IgD-negative memory B cell (primary cell): Measurements from ENCODE around the gene ESRRA. TPM values are rescaled to one million over a fixed set of nuclear protein-coding genes. Genes with fewer than 3 reads are reported as not detected.

ENCODE experiments used
- H3K27ac Mint-ChIP-seq, 3 donors: one replicate each; pipeline ENCODE4 v1.8.0; 2020 to 2022; ENCODE audit warnings: mild to moderate bottlenecking in 3 of 3, mixed read lengths in 3 of 3, moderate library complexity in 1 of 3
- H3K27me3 Mint-ChIP-seq: one replicate; pipeline ENCODE4 v1.8.0; 2021; ENCODE audit warnings: mixed read lengths
- H3K36me3 Mint-ChIP-seq: one replicate; pipeline ENCODE4 v1.8.0; 2020; ENCODE audit warnings: mild to moderate bottlenecking, mixed read lengths
- H3K4me1 Mint-ChIP-seq, 3 donors: one replicate each; pipeline ENCODE4 v1.8.0; 2020 to 2022; ENCODE audit warnings: mixed read lengths in 3 of 3, mild to moderate bottlenecking in 1 of 3
- H3K4me3 Mint-ChIP-seq, 4 donors: one replicate each; pipeline ENCODE4 v1.8.0; 2020 to 2022; ENCODE audit warnings: mild to moderate bottlenecking in 4 of 4, mixed read lengths in 4 of 4, moderate library complexity in 3 of 4
- H3K9me3 Mint-ChIP-seq, 3 donors: one replicate each; pipeline ENCODE4 v1.8.0; 2020 to 2021; ENCODE audit warnings: mixed read lengths in 3 of 3, mild to moderate bottlenecking in 1 of 3
- polyA plus RNA-seq: library from polyadenylated mRNA; unstranded; fragments of 300-500 nt; fragmentation: Illumina TruSeq; gene quantifications from one replicate; pipeline ENCODE4 v1.2.3, GENCODE V29; 2021

The ESRRA gene
- polyA plus RNA-seq, 1 donor from 2014 or later = 11.2 TPM

- H3K27me3 Mint-ChIP-seq = peaks cover 2% of the 10 kb centered on the region
- H3K4me3 Mint-ChIP-seq = peak overlapping the region in 2 of 4 donors; percentile 60 to 63
- no peaks in the 10 kb centered on the region for H3K36me3 Mint-ChIP-seq
- no peaks in the 10 kb centered on the region for H3K9me3 Mint-ChIP-seq
- peak overlapping the region in 2 of 3 donors; percentile 34 to 78 for H3K27ac Mint-ChIP-seq
- peaks cover 29 to 37% (median 32%) of the 10 kb centered on the region in 3 donors for H3K4me1 Mint-ChIP-seq
Measured at GRCh38 chr11:64337538-64338249, 32.4 kb downstream of the ESRRA start.

- peaks cover 29 to 34% (median 32%) of the 10 kb centered on the region in 3 donors for H3K4me1 Mint-ChIP-seq
- peak overlapping the region; percentile 94 to 99 (median 96) for H3K27ac Mint-ChIP-seq
- H3K36me3 Mint-ChIP-seq = no peaks in the 10 kb centered on the region
Measured at GRCh38 chr11:64338716-64339115, 33.4 kb downstream of the ESRRA start.

GRCh38 chr11:64339286-64339685, 34.0 kb downstream of the ESRRA start:
- H3K9me3 Mint-ChIP-seq = no peaks in the 10 kb centered on the region
- H3K4me3 Mint-ChIP-seq = peak overlapping the region; percentile 81 to 97 (median 94)
- peak overlapping the region; percentile 94 to 99 (median 96) for H3K27ac Mint-ChIP-seq
- H3K36me3 Mint-ChIP-seq = no peaks in the 10 kb centered on the region
- peaks cover 2% of the 10 kb centered on the region for H3K27me3 Mint-ChIP-seq
- H3K4me1 Mint-ChIP-seq = peaks cover 29 to 33% (median 32%) of the 10 kb centered on the region in 3 donors

More at GRCh38 chr11:64338716-64339115, 33.4 kb downstream of the ESRRA start:
- Mint-ChIP-seq H3K27me3 (peaks cover 2% of the 10 kb centered on the region), H3K4me3 (peak overlapping the region; percentile 81 to 97 (median 94)), H3K9me3 (no peaks in the 10 kb centered on the region)

- H3K4me1 Mint-ChIP-seq = peaks cover 27 to 30% (median 29%) of the 10 kb centered on the region in 3 donors
- peak within 1 kb of the TSS; percentile 94 to 99 (median 96) for H3K27ac Mint-ChIP-seq
- peak within 1 kb of the TSS; percentile 81 to 97 (median 94) for H3K4me3 Mint-ChIP-seq
- H3K27me3 Mint-ChIP-seq = peaks cover 2% of the 10 kb centered on the region
- no peaks in the 10 kb centered on the region for H3K36me3 Mint-ChIP-seq
- no peaks in the 10 kb centered on the region for H3K9me3 Mint-ChIP-seq
Measured at GRCh38 chr11:64339754-64340408, 34.6 kb downstream of the ESRRA start, which contains the start of gene CCDC88B. Gene CCDC88B (plus strand): TSS chr11:64340204. CDS start chr11:64340267, 63 bp downstream.

GRCh38 chr11:64340671-64341335, 35.5 kb downstream of the ESRRA start:
- Mint-ChIP-seq H3K4me3 (peak overlapping the region; percentile 81 to 97 (median 94)), H3K36me3 (peaks cover 3% of the 10 kb centered on the region), H3K9me3 (no peaks in the 10 kb centered on the region), H3K27me3 (no peaks in the 10 kb centered on the region), H3K27ac (peak overlapping the region; percentile 94 to 99 (median 96)), H3K4me1 (peaks cover 20 to 29% (median 26%) of the 10 kb centered on the region in 3 donors)

GRCh38 chr11:64341429-64341828, 36.1 kb downstream of the ESRRA start:
- peaks cover 17 to 29% (median 23%) of the 10 kb centered on the region in 3 donors for H3K4me1 Mint-ChIP-seq
- H3K4me3 Mint-ChIP-seq = peak overlapping the region; percentile 22 to 96 (median 86)
- H3K36me3 Mint-ChIP-seq = peaks cover 3% of the 10 kb centered on the region
- no peaks in the 10 kb centered on the region for H3K9me3 Mint-ChIP-seq
- H3K27ac Mint-ChIP-seq = peak overlapping the region in 2 of 3 donors; percentile 86 to 96
- no peaks in the 10 kb centered on the region for H3K27me3 Mint-ChIP-seq

- Mint-ChIP-seq H3K9me3 (no peaks in the 10 kb centered on the region), H3K4me3 (peak overlapping the region in 2 of 4 donors; percentile 55 to 92), H3K27me3 (no peaks in the 10 kb centered on the region), H3K27ac (peak overlapping the region in 1 of 3 donors; percentile 96), H3K36me3 (peaks cover 3% of the 10 kb centered on the region), H3K4me1 (peaks cover 15 to 29% (median 22%) of the 10 kb centered on the region in 3 donors)
Measured at GRCh38 chr11:64341851-64342791, 36.8 kb downstream of the ESRRA start.

GRCh38 chr11:64342869-64343745, 37.8 kb downstream of the ESRRA start:
- Mint-ChIP-seq H3K4me3 (peak overlapping the region in 2 of 4 donors; percentile 23 to 32), H3K27me3 (no peaks in the 10 kb centered on the region), H3K36me3 (peaks cover 3% of the 10 kb centered on the region), H3K4me1 (peaks cover 14 to 27% (median 20%) of the 10 kb centered on the region in 3 donors), H3K9me3 (no peaks in the 10 kb centered on the region), H3K27ac (peak overlapping the region in 1 of 3 donors; percentile 96)

- Mint-ChIP-seq H3K27me3 (no peaks in the 10 kb centered on the region), H3K9me3 (no peaks in the 10 kb centered on the region), H3K4me1 (peaks cover 12 to 23% (median 19%) of the 10 kb centered on the region in 3 donors), H3K4me3 (no peak overlapping the region), H3K27ac (no peak overlapping the region), H3K36me3 (peaks cover 3% of the 10 kb centered on the region)
Measured at GRCh38 chr11:64343767-64344559, 38.6 kb downstream of the ESRRA start.

GRCh38 chr11:64344787-64345186, 39.5 kb downstream of the ESRRA start:
- Mint-ChIP-seq H3K27me3 (no peaks in the 10 kb centered on the region), H3K9me3 (no peaks in the 10 kb centered on the region), H3K36me3 (peaks cover 3% of the 10 kb centered on the region), H3K4me1 (peaks cover 5 to 15% (median 11%) of the 10 kb centered on the region in 3 donors), H3K27ac (no peak overlapping the region), H3K4me3 (no peak overlapping the region)

GRCh38 chr11:64347193-64347867, 42.0 kb downstream of the ESRRA start:
- H3K36me3 Mint-ChIP-seq = peaks cover 5% of the 10 kb centered on the region
- H3K4me1 Mint-ChIP-seq = peaks cover 3 to 4% (median 4%) of the 10 kb centered on the region in 3 donors
- peak overlapping the region in 1 of 3 donors; percentile 59 for H3K27ac Mint-ChIP-seq
- no peak overlapping the region for H3K4me3 Mint-ChIP-seq
- no peaks in the 10 kb centered on the region for H3K9me3 Mint-ChIP-seq
- no peaks in the 10 kb centered on the region for H3K27me3 Mint-ChIP-seq

- Mint-ChIP-seq H3K4me1 (peaks cover 3 to 4% (median 4%) of the 10 kb centered on the region in 3 donors), H3K27ac (peak overlapping the region in 1 of 3 donors; percentile 50), H3K4me3 (no peak overlapping the region), H3K27me3 (no peaks in the 10 kb centered on the region), H3K9me3 (no peaks in the 10 kb centered on the region), H3K36me3 (peaks cover 5% of the 10 kb centered on the region)
Measured at GRCh38 chr11:64348383-64349024, 43.2 kb downstream of the ESRRA start.
